Measurements from ENCODE around the gene UBE2E3. TPM values are rescaled to one million over a fixed set of nuclear protein-coding genes. Genes with fewer than 3 reads are reported as not detected.
A peak's percentile ranks its signal among the peaks of the same experiment; 100 is the strongest.

The UBE2E3 gene
- total RNA-seq, 1 experiment from 2014 or later = 91.3 TPM

- Histone ChIP-seq H3K4me3 (ENCODE audit: low read depth in 2 of 2, low read length in 2 of 2) (no peak overlapping the region), H3K9me3 (ENCODE audit: control insufficient read depth, insufficient read depth, low read depth, low read length) (no peaks in the 10 kb centered on the region), H3K27ac (ENCODE audit: low read length) (no peak overlapping the region), H3K27me3 (ENCODE audit: control insufficient read depth, insufficient read depth, low read length) (no peaks in the 10 kb centered on the region), H3K4me1 (ENCODE audit: control insufficient read depth, insufficient read depth, low read length) (peaks cover 3% of the 10 kb centered on the region; the same call in 1 of the 2 replicates), H3K36me3 (ENCODE audit: control insufficient read depth, insufficient read depth, low read length) (no peaks in the 10 kb centered on the region; the same call in 1 of the 2 replicates)
- no peak for TF ChIP-seq SIN3A (IDR thresholded peaks at IDR 0.05; ENCODE audit: borderline replicate concordance, insufficient read depth, low read depth, low read length)
- TF ChIP-seq CTCF (IDR thresholded peaks at IDR 0.05) = peak; percentile 35
- POLR2A ChIA-PET = no interaction called here
- CTCF ChIA-PET = no interaction called here
- BruUV-seq (replicated peaks) = no TSS peak
- ATAC-seq (no peak), DNase-seq (ENCODE audit: low read depth, low spot score) (no peak)
- in situ Hi-C loops (cut with HindIII; ENCODE audit: low pct_unique_long_range_greater_than_20kb, low sequenced_read_pairs) = no loop called here
- intact Hi-C loops (cut with micrococcal nuclease; ENCODE audit: unreplicated experiment) = no loop called here
Measured at GRCh38 chr2:180991361-180991760, 11.0 kb downstream of the UBE2E3 start.

GRCh38 chr2:180991820-180992219, 11.4 kb downstream of the UBE2E3 start:
- peaks cover 3% of the 10 kb centered on the region; the same call in 1 of the 2 replicates for H3K4me1 ChIP-seq (ENCODE audit: control insufficient read depth, insufficient read depth, low read length)
- no TSS peak for BruUV-seq (replicated peaks)
- H3K9me3 ChIP-seq (ENCODE audit: control insufficient read depth, insufficient read depth, low read depth, low read length) = no peaks in the 10 kb centered on the region
- no peak overlapping the region for H3K4me3 ChIP-seq (ENCODE audit: low read depth in 2 of 2, low read length in 2 of 2)
- in situ Hi-C loops (cut with HindIII; ENCODE audit: low pct_unique_long_range_greater_than_20kb, low sequenced_read_pairs) (no loop called here), intact Hi-C loops (cut with micrococcal nuclease; ENCODE audit: unreplicated experiment) (no loop called here)
- DNase-seq (ENCODE audit: low read depth, low spot score) (no peak), ATAC-seq (no peak)
- H3K36me3 ChIP-seq (ENCODE audit: control insufficient read depth, insufficient read depth, low read length) = no peaks in the 10 kb centered on the region; the same call in 1 of the 2 replicates
- CTCF ChIA-PET = no interaction called here
- POLR2A ChIA-PET = no interaction called here
- no peak for TF ChIP-seq CTCF (IDR thresholded peaks at IDR 0.05)
- TF ChIP-seq TCF7L2 (IDR thresholded peaks at IDR 0.05; ENCODE audit: low read depth, low read length) = no peak
- TF ChIP-seq, protein P1, sequence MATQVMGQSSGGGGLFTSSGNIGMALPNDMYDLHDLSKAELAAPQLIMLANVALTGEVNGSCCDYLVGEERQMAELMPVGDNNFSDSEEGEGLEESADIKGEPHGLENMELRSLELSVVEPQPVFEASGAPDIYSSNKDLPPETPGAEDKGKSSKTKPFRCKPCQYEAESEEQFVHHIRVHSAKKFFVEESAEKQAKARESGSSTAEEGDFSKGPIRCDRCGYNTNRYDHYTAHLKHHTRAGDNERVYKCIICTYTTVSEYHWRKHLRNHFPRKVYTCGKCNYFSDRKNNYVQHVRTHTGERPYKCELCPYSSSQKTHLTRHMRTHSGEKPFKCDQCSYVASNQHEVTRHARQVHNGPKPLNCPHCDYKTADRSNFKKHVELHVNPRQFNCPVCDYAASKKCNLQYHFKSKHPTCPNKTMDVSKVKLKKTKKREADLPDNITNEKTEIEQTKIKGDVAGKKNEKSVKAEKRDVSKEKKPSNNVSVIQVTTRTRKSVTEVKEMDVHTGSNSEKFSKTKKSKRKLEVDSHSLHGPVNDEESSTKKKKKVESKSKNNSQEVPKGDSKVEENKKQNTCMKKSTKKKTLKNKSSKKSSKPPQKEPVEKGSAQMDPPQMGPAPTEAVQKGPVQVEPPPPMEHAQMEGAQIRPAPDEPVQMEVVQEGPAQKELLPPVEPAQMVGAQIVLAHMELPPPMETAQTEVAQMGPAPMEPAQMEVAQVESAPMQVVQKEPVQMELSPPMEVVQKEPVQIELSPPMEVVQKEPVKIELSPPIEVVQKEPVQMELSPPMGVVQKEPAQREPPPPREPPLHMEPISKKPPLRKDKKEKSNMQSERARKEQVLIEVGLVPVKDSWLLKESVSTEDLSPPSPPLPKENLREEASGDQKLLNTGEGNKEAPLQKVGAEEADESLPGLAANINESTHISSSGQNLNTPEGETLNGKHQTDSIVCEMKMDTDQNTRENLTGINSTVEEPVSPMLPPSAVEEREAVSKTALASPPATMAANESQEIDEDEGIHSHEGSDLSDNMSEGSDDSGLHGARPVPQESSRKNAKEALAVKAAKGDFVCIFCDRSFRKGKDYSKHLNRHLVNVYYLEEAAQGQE (IDR thresholded peaks at IDR 0.05; ENCODE audit: insufficient read depth in 1 of 2, low read depth in 2 of 2, low read length in 1 of 2) = no peak
- TF ChIP-seq SIN3A (IDR thresholded peaks at IDR 0.05; ENCODE audit: borderline replicate concordance, insufficient read depth, low read depth, low read length) = no peak
- no peak for TF ChIP-seq POLR2AphosphoS5 (IDR thresholded peaks at IDR 0.05; ENCODE audit: low read depth, low read length)
- H3K27me3 ChIP-seq (ENCODE audit: control insufficient read depth, insufficient read depth, low read length) = no peaks in the 10 kb centered on the region
- H3K27ac ChIP-seq (ENCODE audit: low read length) = no peak overlapping the region

Data from Panc1 (cell line).